Trophoblast cell (in vitro differentiated cells and primary cell): Measurements from ENCODE around the gene CD44.

Experiments used
- DNase-seq, 2 donors: peaks; one replicate each; pipeline ENCODE4 v3.0.0-alpha.2; 2016
- H2AFZ ChIP-seq: 2 replicates; pipeline ENCODE4 v1.6.1; 2013; ENCODE audit warnings: low read length, moderate library complexity, mild to moderate bottlenecking; ENCODE audit not compliant: insufficient read depth, poor library complexity
- H2AK5ac ChIP-seq: 2 replicates; pipeline ENCODE4 v1.6.1; 2013; ENCODE audit warnings: mild to moderate bottlenecking, low read length
- H2BK120ac ChIP-seq: 2 replicates; pipeline ENCODE4 v1.6.1; 2013; ENCODE audit warnings: low read length, mild to moderate bottlenecking, moderate library complexity; ENCODE audit not compliant: insufficient read depth, poor library complexity
- H2BK12ac ChIP-seq: 2 replicates; pipeline ENCODE4 v1.6.1; 2013; ENCODE audit warnings: mild to moderate bottlenecking, low read length, moderate library complexity
- H2BK5ac ChIP-seq: 2 replicates; pipeline ENCODE4 v1.6.1; 2013; ENCODE audit warnings: low read length, low read depth, moderate library complexity, mild to moderate bottlenecking; ENCODE audit not compliant: poor library complexity
- H3K14ac ChIP-seq: 2 replicates; pipeline ENCODE4 v1.6.1; 2013; ENCODE audit warnings: mild to moderate bottlenecking, low read length
- H3K18ac ChIP-seq: 2 replicates; pipeline ENCODE4 v1.6.1; 2013; ENCODE audit warnings: mild to moderate bottlenecking, low read length
- H3K23ac ChIP-seq: 2 replicates; pipeline ENCODE4 v1.6.1; 2013; ENCODE audit warnings: low read length
- H3K27ac ChIP-seq: 2 replicates; pipeline ENCODE4 v1.5.1; 2013; ENCODE audit warnings: low read depth, mild to moderate bottlenecking, inconsistent platforms, low read length, moderate library complexity
- H3K27me3 ChIP-seq: 2 replicates; pipeline ENCODE4 v1.6.1; 2013; ENCODE audit warnings: inconsistent platforms, mild to moderate bottlenecking, low read length, moderate library complexity; ENCODE audit not compliant: insufficient read depth
- H3K36me3 ChIP-seq, 2 experiments: 1 replicate in 1 of 2; 2 replicates in 1 of 2; pipeline ENCODE4 v1.6.1; 2013; ENCODE audit warnings: low read length in 2 of 2, mild to moderate bottlenecking in 2 of 2, moderate library complexity in 1 of 2; ENCODE audit not compliant: insufficient read depth in 2 of 2, control insufficient read depth in 1 of 2
- H3K4ac ChIP-seq: 2 replicates; pipeline ENCODE4 v1.6.1; 2013; ENCODE audit warnings: low read depth, mild to moderate bottlenecking, low read length, moderate library complexity
- H3K4me1 ChIP-seq, 2 experiments: 1 replicate in 1 of 2; 2 replicates in 1 of 2; pipeline ENCODE4 v1.6.1; 2013; ENCODE audit warnings: low read length in 2 of 2, mild to moderate bottlenecking in 2 of 2, moderate library complexity in 1 of 2; ENCODE audit not compliant: insufficient read depth in 2 of 2, control insufficient read depth in 1 of 2
- H3K4me2 ChIP-seq: 2 replicates; pipeline ENCODE4 v1.6.1; 2013; ENCODE audit warnings: inconsistent platforms, mild to moderate bottlenecking, low read length, moderate library complexity
- H3K4me3 ChIP-seq: 2 replicates; pipeline ENCODE4 v1.5.1; 2013; ENCODE audit warnings: mild to moderate bottlenecking, low read depth, low read length, inconsistent platforms
- H3K79me1 ChIP-seq: one replicate; pipeline ENCODE4 v1.6.1; 2013; ENCODE audit warnings: low read length
- H3K79me2 ChIP-seq: 2 replicates; pipeline ENCODE4 v1.6.1; 2013; ENCODE audit warnings: low read length, mild to moderate bottlenecking; ENCODE audit not compliant: control insufficient read depth, insufficient read depth, poor library complexity
- H3K9ac ChIP-seq: 2 replicates; pipeline ENCODE4 v1.6.1; 2013; ENCODE audit warnings: mild to moderate bottlenecking, low read length
- H3K9me3 ChIP-seq: 2 replicates; pipeline ENCODE4 v1.6.1; 2013; ENCODE audit warnings: low read depth, mild to moderate bottlenecking, control low read depth, inconsistent platforms, low read length; ENCODE audit not compliant: insufficient read depth
- H4K12ac ChIP-seq: 2 replicates; pipeline ENCODE4 v1.6.1; 2013; ENCODE audit warnings: low read depth, mild to moderate bottlenecking, low read length, moderate library complexity
- H4K8ac ChIP-seq: 2 replicates; pipeline ENCODE4 v1.6.1; 2013; ENCODE audit warnings: low read depth, mild to moderate bottlenecking, low read length, moderate library complexity
- H4K91ac ChIP-seq: one replicate; pipeline ENCODE4 v1.6.1; 2013; ENCODE audit warnings: low read depth, mild to moderate bottlenecking, low read length, moderate library complexity
- WGBS: extraction: QIAGEN DNeasy Blood & Tissue Kit; methylation state at CpG from one replicate; pipeline ENCODE4 v1.1.7; 2013; ENCODE audit warnings: missing lambda C conversion rate; ENCODE audit not compliant: insufficient read length, insufficient coverage; ENCODE audit errors: extremely low coverage; 5-methylcytosine and 5-hydroxymethylcytosine counted together

CD44 gene

DNA sequence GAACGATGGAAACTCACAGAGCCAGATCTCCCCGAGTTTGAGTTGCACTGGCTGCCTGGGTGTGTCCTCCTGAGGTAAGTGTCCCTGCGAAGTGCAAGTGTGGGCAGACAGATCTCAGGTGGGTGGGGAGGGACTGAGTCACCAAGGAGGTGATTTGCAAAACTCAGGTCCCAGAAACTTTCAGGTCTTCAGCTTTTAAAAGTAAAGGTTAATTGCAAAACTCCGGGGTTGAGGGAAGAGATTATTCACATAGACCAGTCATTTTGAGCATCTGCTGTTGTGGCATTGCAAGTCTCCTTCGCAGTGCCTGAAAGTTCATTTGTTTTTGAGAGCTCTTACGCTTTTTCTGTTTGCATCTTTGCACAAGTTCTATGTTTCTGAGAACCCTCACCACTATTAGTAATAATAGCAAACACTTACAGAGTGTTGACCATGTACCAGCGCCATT, 7.1 kb downstream of the CD44 start:
- H2BK12ac ChIP-seq, result no peak overlapping the region
- H2AFZ ChIP-seq, result no peak overlapping the region
- H3K18ac ChIP-seq, result no peak overlapping the region
- no CpG with 5 or more reads among the region's 7 CpGs for WGBS
- no peaks in the 10 kb centered on the region for H3K4me1 ChIP-seq
- no peaks in the 10 kb centered on the region for H3K79me2 ChIP-seq
- H2AK5ac ChIP-seq, result no peak overlapping the region
- no peaks in the 10 kb centered on the region for H3K79me1 ChIP-seq
- no peaks in the 10 kb centered on the region for H3K9me3 ChIP-seq
- H3K23ac ChIP-seq, result no peak overlapping the region
- no peak overlapping the region for H4K91ac ChIP-seq
- H3K9ac ChIP-seq, result no peak overlapping the region
- H3K36me3 ChIP-seq, result no peaks in the 10 kb centered on the region
- no peak overlapping the region for H2BK5ac ChIP-seq
- H3K14ac ChIP-seq, result no peak overlapping the region
- no peak overlapping the region for H3K27ac ChIP-seq
- no peak overlapping the region for H3K4ac ChIP-seq
- no peak overlapping the region for H3K4me2 ChIP-seq
- no peaks in the 10 kb centered on the region for H3K27me3 ChIP-seq
- DNase-seq, result no peak
- H4K12ac ChIP-seq, result no peak overlapping the region
- no peak overlapping the region for H3K4me3 ChIP-seq
- no peak overlapping the region for H2BK120ac ChIP-seq
- H4K8ac ChIP-seq, result no peak overlapping the region

- Histone ChIP-seq H3K23ac (no peak overlapping the region), H3K9ac (no peak overlapping the region), H3K4ac (no peak overlapping the region), H4K12ac (no peak overlapping the region), H4K91ac (no peak overlapping the region), H3K4me3 (no peak overlapping the region), H3K79me1 (no peaks in the 10 kb centered on the region), H3K27ac (no peak overlapping the region), H3K4me1 (peaks cover 0 to under 1% of the 10 kb centered on the region in 2 experiments), H4K8ac (no peak overlapping the region), H3K79me2 (no peaks in the 10 kb centered on the region), H3K14ac (no peak overlapping the region), H2AK5ac (no peak overlapping the region), H2AFZ (no peak overlapping the region), H2BK5ac (no peak overlapping the region), H2BK12ac (no peak overlapping the region), H2BK120ac (no peak overlapping the region), H3K18ac (no peak overlapping the region), H3K36me3 (no peaks in the 10 kb centered on the region), H3K27me3 (no peaks in the 10 kb centered on the region), H3K9me3 (no peaks in the 10 kb centered on the region), H3K4me2 (no peak overlapping the region)
- WGBS, result no CpG with 5 or more reads among the region's 2 CpGs
- no peak for DNase-seq
Observed at GRCh38 chr11:35146711-35147110, 7.7 kb downstream of the CD44 start.

DNA sequence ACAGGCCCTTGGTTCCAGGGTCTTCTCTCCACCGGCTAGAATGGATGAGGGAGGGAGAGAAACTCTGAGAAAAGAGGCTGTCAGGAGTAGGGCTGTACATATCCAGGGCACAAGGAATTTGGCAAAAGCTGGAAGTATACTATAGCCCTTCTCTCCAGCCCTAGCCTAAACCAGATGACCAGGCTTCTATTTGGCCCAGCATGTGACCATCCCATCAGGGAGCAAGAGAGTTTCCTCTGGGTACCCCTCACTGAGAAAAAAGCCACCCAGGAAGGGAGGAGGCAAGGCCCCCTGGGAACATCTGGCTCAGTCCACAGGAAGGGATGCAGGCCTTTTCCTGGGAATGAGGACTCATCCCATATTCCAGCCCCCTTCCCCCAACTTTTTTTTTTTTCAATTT, 8.3 kb downstream of the CD44 start:
- WGBS, result no CpG with 5 or more reads among the region's 1 CpG
- Histone ChIP-seq H3K79me1 (no peaks in the 10 kb centered on the region), H3K4me3 (no peak overlapping the region)

DNA sequence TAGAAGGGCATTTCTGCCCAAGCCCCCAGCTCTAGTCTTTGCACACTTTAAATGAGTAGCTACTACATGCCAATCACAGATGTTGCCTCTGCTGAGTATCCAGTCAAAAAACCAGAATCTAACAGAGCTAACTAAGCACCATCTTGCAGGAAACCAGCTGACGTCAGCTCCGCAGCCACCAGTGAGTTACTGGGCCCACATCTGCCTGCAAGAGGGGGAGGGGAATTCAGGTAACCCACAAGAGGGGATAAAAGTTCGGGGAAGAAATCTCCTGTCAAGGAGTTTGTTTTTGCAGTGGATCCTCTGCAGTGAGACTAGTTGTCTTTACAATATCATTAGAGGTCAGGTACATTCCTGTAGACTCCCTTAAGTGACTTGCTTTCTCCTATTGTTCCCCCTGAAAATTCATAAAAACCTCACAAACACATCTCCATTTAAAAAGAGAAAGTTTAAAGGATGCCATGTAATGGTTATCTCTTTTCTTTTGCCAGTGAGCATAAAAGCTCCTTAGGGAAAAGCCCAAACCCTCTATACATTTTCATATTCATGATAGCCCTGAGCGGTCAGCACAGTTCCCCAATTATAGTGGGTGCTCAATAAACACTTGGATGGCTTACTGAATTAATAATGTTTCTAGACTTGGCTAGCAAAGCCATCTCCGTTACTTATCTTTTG, 9.3 kb downstream of the CD44 start:
- Histone ChIP-seq H4K91ac (no peak overlapping the region), H2AFZ (no peak overlapping the region)

More for the DNA sequence above, 8.3 kb downstream of the CD44 start:
- H3K27ac ChIP-seq, result no peak overlapping the region
- no peak overlapping the region for H2BK5ac ChIP-seq
- H3K36me3 ChIP-seq, result no peaks in the 10 kb centered on the region
- no peak overlapping the region for H3K23ac ChIP-seq
- H2AFZ ChIP-seq, result no peak overlapping the region
- H4K8ac ChIP-seq, result no peak overlapping the region
- H3K4me2 ChIP-seq, result no peak overlapping the region
- H3K18ac ChIP-seq, result no peak overlapping the region
- H2BK12ac ChIP-seq, result no peak overlapping the region
- H3K9me3 ChIP-seq, result no peaks in the 10 kb centered on the region
- H3K14ac ChIP-seq, result no peak overlapping the region
- no peak overlapping the region for H2BK120ac ChIP-seq
- no peaks in the 10 kb centered on the region for H3K27me3 ChIP-seq
- no peak overlapping the region for H3K9ac ChIP-seq
- no peaks in the 10 kb centered on the region for H3K79me2 ChIP-seq
- H4K12ac ChIP-seq, result no peak overlapping the region
- no peak for DNase-seq
- H4K91ac ChIP-seq, result no peak overlapping the region
- no peak overlapping the region for H2AK5ac ChIP-seq
- no peak overlapping the region for H3K4ac ChIP-seq
- H3K4me1 ChIP-seq, result peaks cover 4% of the 10 kb centered on the region in 2 experiments

More for the DNA sequence above, 9.3 kb downstream of the CD44 start:
- Histone ChIP-seq H2AK5ac (no peak overlapping the region), H4K12ac (no peak overlapping the region), H3K4me2 (no peak overlapping the region), H4K8ac (no peak overlapping the region), H2BK120ac (no peak overlapping the region), H3K14ac (no peak overlapping the region), H3K4ac (no peak overlapping the region), H3K4me3 (no peak overlapping the region), H3K27ac (no peak overlapping the region), H3K27me3 (no peaks in the 10 kb centered on the region), H3K9ac (no peak overlapping the region), H3K9me3 (no peaks in the 10 kb centered on the region), H3K4me1 (peaks cover 4% of the 10 kb centered on the region in 2 experiments), H2BK12ac (no peak overlapping the region), H3K23ac (no peak overlapping the region), H2BK5ac (no peak overlapping the region), H3K36me3 (no peaks in the 10 kb centered on the region), H3K18ac (no peak overlapping the region), H3K79me2 (no peaks in the 10 kb centered on the region), H3K79me1 (no peaks in the 10 kb centered on the region)
- no CpG with 5 or more reads among the region's 5 CpGs for WGBS
- no peak for DNase-seq
